ENCODE data around the gene A2ML1.
"Not testable (repeated sequence)": the region's sequence is repeated elsewhere in the genome, so short reads cannot be mapped to it uniquely, and the experiment has no call there.

A2ML1 gene

DNA sequence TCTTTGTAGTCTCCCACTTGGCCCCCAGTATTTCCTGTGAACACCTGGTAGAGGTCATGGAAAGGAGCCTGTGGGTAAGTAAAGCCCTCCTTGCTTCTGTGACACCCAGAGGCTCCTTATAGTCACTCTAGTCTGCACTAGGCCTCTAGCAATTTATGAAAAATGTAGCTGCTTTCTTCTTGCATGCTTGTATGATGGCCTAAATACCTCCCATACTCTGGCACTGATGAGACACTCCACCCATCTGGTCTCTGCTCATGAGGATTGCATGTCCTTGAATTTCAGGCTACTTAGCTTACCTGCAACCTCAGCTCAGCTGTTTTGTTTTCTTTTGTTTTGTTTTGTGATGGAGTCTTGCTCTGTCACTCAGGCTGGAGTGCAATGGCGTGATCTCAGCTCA is 4.6 kb upstream of the A2ML1 start:
- no peak for DNase-seq (ENCODE audit: low spot score)

DNA sequence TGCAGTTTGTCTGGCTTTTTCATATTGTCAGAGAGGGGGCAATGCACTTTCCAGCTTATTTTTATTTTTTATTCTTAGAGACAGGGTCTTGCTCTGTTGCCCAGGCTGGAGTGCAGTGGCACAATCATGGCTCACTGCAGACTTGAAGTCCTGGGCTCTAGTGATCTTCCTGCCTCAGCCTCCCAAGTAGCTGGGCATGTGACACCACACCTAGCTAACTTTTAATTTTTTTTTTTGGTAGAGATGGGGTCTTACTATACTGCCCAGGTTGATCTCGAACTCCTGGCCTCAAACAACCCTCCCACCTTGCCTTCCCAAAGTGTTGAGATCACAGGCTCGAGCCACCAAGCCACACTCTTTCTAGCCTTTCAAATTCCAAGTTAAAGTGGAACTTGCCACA is 3.9 kb upstream of the A2ML1 start:
- DNase-seq (ENCODE audit: low spot score): no peak

GRCh38 chr12:8819666-8819980 is 2.8 kb upstream of the A2ML1 start:
- no peak for DNase-seq (ENCODE audit: low spot score)

GRCh38 chr12:8820676-8821407 is 1.6 kb upstream of the A2ML1 start:
- not testable (repeated sequence) for DNase-seq (ENCODE audit: low spot score)

- no peak for DNase-seq (ENCODE audit: low spot score)
Observed at GRCh38 chr12:8821591-8821990, 830 bp upstream of the A2ML1 start.

GRCh38 chr12:8823565-8824300 is 1.3 kb downstream of the A2ML1 start:
- DNase-seq (ENCODE audit: low spot score): peak; percentile 3

DNA sequence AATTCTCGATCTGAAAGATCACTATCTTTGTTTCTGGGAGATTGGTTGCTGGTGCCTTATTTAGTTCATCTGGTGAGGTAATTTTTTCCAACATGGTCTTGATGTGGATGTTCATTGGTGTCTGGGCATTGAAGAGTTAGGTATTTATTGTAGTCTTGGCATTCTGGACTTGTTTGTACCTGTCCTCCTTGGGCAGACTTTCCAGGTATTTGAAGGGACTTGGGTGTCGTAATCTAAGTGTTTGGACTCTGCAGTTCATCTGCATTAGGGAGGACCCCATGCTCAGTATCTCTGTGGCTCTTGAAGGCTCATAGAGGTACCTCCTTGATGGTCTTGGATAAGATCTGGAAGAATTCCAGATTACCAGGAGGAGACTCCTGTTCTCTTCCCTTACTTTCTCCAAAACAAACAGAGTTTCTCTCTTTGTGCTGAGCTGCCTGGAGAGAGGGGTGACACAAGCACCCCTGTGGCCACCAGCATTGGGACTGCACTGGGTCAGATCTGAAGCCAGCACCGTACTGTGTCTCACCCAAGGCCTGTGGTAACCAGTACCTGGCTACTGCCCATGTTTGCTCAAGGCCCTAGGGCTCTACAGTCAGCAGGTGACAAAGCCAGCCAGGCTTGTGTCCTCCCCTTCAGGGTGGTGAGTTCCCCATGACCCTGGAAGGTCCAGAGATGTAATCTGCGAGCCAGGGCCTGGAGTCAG is 5.3 kb downstream of the A2ML1 start:
- no peak for DNase-seq (ENCODE audit: low spot score)

- no peak for DNase-seq (ENCODE audit: low spot score)
Observed at GRCh38 chr12:8828257-8829124, 6.1 kb downstream of the A2ML1 start.

GRCh38 chr12:8829125-8829518 is 6.7 kb downstream of the A2ML1 start:
- no peak for DNase-seq (ENCODE audit: low spot score)

- no peak for DNase-seq (ENCODE audit: low spot score)
Observed at GRCh38 chr12:8829621-8830020, 7.2 kb downstream of the A2ML1 start.

DNA sequence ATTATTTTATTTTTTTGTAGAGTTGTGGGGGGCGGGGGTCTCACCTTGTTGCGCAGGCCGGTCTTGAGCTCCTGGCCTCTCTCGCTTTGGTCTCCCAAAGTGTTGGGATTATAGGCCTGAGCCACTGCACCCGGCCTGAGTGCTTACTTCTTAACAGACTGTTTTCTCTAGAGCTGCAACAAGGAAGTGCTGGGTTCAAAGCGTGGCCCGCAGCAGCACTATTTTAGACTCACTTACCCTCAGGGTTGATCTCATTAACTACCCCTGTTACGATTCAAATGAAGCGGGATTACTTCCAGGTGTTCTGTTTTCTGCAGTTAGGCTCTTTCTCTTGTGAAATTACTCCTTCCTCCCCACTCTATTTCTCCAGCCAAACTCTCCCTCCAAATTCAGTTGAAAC is 8.7 kb downstream of the A2ML1 start:
- no peak for DNase-seq (ENCODE audit: low spot score)

DNA sequence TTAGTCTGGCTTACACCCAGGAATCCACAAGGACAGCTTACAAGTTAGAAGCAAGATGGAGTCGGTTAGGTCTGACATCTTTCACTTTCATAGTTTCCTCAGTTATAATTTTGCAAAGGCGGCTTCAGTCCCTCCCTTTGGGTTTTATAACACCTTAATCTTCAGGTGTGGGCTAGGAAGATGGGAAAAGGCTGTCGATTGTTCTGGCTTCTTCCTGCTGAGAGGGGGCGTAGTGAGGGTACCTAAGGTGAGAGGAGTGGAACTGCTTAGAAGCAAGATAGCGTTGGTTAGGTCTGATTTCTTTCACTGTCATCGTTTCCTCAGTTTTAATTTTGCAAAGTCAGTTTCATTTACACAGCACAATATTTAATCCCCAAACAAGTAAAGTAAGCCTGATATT is 10.1 kb downstream of the A2ML1 start:
- DNase-seq (ENCODE audit: low spot score): no peak

DNA sequence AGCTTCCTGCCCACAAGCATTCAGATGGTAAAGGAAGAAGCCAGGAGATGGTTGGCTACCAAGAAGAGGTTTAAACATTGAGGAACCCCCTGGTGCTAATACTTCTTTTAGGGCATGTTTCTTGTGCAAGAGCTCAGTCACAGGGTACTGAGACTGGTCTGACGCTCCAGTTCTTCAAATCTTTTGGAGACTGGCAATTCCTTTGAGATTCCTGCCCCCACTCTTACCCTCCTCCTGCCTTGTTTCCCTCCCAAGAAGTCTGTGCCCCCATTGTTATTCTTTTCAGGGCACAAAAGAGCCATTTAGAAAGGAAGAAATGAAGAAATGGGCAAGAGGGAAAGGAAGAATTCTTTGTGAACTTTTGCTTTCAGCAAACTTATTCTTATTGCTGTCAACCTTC is 11.8 kb downstream of the A2ML1 start:
- no peak for DNase-seq (ENCODE audit: low spot score)

DNA sequence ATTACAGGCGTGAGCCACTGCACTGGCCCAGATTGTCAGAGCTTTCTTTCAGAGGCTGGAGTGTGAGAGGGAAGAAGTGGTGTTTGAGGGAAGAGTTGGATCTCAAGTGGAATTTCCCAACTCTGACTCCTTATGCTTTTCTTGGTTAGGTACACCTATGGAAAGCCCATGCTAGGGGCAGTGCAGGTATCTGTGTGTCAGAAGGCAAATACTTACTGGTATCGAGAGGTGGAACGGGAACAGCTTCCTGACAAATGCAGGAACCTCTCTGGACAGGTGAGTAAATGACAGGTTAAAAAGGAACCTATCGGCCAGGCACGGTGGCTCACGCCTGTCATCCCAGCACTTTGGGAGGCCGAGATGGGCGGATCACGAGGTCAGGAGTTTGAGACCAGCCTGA is 14.9 kb downstream of the A2ML1 start:
- DNase-seq (ENCODE audit: low spot score): no peak

GRCh38 chr12:8840321-8840720 is 17.9 kb downstream of the A2ML1 start:
- no peak for DNase-seq (ENCODE audit: low spot score)

GRCh38 chr12:8840938-8841633 is 18.7 kb downstream of the A2ML1 start:
- DNase-seq (ENCODE audit: low spot score): no peak

DNA sequence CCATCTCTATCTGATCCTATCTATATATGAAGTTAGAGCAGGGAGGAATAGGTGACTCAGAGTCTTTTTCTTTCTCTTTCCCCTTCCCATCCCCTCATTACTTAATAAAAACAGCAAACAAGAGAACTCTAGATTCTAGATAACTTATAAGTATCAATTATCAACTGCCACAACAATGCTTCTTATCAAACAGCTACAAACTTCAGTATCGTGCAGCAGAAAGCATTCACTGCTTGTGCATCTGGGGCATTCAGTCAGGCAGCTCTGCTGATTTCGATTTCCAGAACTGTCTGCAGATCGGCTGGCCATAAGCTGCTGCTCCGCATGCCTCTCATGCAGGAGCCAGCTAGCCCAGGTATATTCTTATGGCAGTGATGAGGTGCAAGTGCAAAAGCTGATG is 19.4 kb downstream of the A2ML1 start:
- DNase-seq (ENCODE audit: low spot score): no peak

DNA sequence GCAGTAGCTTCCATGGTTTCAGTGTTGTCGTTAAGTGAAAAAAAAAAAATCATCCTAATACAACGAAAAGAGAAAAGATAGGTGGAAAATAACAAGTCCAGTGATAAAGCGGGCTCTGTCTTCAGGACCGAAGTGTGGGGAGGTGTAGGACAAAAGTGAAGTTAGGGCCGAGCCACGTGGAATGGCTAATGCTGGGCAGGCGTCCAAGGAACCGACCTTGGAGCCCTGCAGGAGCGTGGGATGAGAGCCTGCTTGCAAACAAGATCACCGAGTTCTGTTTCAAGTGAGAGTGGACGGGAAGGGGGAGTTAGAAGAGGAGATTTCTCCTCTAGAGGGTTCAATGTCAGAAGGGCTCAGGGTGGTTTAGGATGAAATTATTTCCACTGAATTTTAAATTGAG is 22.2 kb downstream of the A2ML1 start:
- DNase-seq (ENCODE audit: low spot score): no peak

GRCh38 chr12:8846305-8846704 is 23.9 kb downstream of the A2ML1 start:
- DNase-seq (ENCODE audit: low spot score): no peak

GRCh38 chr12:8847435-8847834 is 25.0 kb downstream of the A2ML1 start:
- no peak for DNase-seq (ENCODE audit: low spot score)

DNA sequence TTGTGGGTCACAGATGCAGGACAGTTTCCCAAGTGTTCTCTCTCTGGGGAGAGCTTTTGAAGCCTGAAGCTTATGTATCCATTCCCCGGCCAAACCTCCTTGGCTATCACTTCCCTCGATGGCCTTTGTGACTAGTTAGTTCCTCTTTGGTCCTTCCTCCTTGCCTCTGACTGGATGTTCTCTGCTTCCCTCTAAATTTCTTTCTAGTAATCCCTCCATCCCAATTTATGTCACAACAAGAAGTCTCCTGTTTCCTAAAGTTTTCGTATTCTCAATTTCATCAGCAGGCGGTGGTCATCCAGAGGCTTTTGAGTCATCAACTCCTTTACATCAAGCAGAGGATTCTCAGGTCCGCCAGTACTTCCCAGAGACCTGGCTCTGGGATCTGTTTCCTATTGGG is 27.5 kb downstream of the A2ML1 start:
- DNase-seq (ENCODE audit: low spot score): no peak

- no peak for DNase-seq (ENCODE audit: low spot score)
Observed at GRCh38 chr12:8852119-8852518, 29.7 kb downstream of the A2ML1 start.

Measured in kidney capillary endothelial cell (primary cell).